IPS-15b (cell line): Measurements from ENCODE around the gene GADL1.

Experiments
- H3K27me3 ChIP-seq: one replicate; pipeline ENCODE4 v1.6.1; 2013; ENCODE audit warnings: low read length; ENCODE audit not compliant: control insufficient read depth, insufficient read depth
- H3K36me3 ChIP-seq: one replicate; pipeline ENCODE4 v1.6.1; 2013; ENCODE audit warnings: low read length; ENCODE audit not compliant: control insufficient read depth, insufficient read depth
- H3K4me1 ChIP-seq: one replicate; pipeline ENCODE4 v1.6.1; 2013; ENCODE audit warnings: mild to moderate bottlenecking, low read length; ENCODE audit not compliant: control insufficient read depth, insufficient read depth
- H3K4me3 ChIP-seq: one replicate; pipeline ENCODE4 v1.5.1; 2013; ENCODE audit warnings: low read depth, low read length
- H3K9ac ChIP-seq: one replicate; pipeline ENCODE4 v1.6.1; 2013; ENCODE audit warnings: low read depth, mild to moderate bottlenecking, low read length
- H3K9me3 ChIP-seq: one replicate; pipeline ENCODE4 v1.6.1; 2013; ENCODE audit warnings: mild to moderate bottlenecking, low read length; ENCODE audit not compliant: control insufficient read depth, insufficient read depth

GADL1 gene

GRCh38 chr3:30687930-30688570, 206.4 kb downstream of the GADL1 start:
- H3K27me3 ChIP-seq: no peaks in the 10 kb centered on the region
- no peaks in the 10 kb centered on the region for H3K4me1 ChIP-seq
- no peak overlapping the region for H3K9ac ChIP-seq
- no peaks in the 10 kb centered on the region for H3K9me3 ChIP-seq
- H3K4me3 ChIP-seq: no peak overlapping the region
- peaks cover 10% of the 10 kb centered on the region for H3K36me3 ChIP-seq

GRCh38 chr3:30686799-30687198, 207.7 kb downstream of the GADL1 start:
- Histone ChIP-seq H3K9ac (no peak overlapping the region), H3K4me3 (no peak overlapping the region), H3K4me1 (no peaks in the 10 kb centered on the region), H3K36me3 (peaks cover 10% of the 10 kb centered on the region), H3K27me3 (no peaks in the 10 kb centered on the region), H3K9me3 (no peaks in the 10 kb centered on the region)

GRCh38 chr3:30686176-30686575, 208.3 kb downstream of the GADL1 start:
- Histone ChIP-seq H3K9me3 (no peaks in the 10 kb centered on the region), H3K4me3 (no peak overlapping the region), H3K9ac (no peak overlapping the region), H3K27me3 (no peaks in the 10 kb centered on the region), H3K36me3 (peaks cover 7% of the 10 kb centered on the region), H3K4me1 (no peaks in the 10 kb centered on the region)

DNA sequence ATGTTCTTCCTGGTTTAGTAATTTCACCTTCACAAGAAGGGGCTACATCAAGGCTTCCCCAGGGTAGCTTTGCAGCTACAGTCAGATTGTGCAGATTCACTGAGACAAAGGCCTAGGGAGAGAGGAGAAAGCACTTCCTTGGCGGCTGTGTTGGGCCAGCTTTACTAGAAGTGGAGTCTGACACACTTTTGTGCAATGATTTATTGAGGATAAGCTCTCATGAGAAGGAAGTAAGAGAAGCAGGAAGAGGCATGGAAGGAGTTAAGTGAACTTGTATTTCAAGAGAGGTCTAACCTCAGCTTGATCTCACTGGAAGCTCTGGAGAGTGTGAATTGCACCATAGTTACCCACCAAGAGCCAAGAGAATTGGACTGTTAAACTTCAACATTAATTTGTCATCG, 209.2 kb downstream of the GADL1 start:
- Histone ChIP-seq H3K4me1 (peaks cover 2% of the 10 kb centered on the region), H3K9ac (no peak overlapping the region), H3K36me3 (peaks cover 2% of the 10 kb centered on the region), H3K4me3 (no peak overlapping the region), H3K27me3 (no peaks in the 10 kb centered on the region), H3K9me3 (no peaks in the 10 kb centered on the region)

DNA sequence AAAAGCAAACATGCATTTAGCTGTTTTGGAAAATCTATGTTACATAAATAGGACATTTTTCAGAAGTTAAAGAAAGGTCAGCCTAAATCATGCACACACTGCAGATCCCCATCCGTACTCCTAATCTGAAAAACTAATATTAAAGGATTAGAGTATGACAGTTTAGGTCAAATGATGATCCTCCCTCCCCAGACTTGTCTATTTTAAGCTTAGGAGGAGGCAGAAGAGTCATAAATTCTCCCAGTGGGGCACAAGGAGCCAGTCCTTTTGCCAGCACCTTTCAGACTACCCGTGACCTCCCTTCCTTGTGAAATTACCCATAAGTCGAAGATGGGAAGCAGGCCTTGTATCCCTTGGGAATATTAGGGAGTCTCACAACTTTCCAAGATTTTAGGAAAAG, 210.1 kb downstream of the GADL1 start:
- Histone ChIP-seq H3K4me3 (no peak overlapping the region), H3K9me3 (no peaks in the 10 kb centered on the region), H3K4me1 (peaks cover 2% of the 10 kb centered on the region), H3K36me3 (no peaks in the 10 kb centered on the region), H3K9ac (no peak overlapping the region), H3K27me3 (no peaks in the 10 kb centered on the region)

DNA sequence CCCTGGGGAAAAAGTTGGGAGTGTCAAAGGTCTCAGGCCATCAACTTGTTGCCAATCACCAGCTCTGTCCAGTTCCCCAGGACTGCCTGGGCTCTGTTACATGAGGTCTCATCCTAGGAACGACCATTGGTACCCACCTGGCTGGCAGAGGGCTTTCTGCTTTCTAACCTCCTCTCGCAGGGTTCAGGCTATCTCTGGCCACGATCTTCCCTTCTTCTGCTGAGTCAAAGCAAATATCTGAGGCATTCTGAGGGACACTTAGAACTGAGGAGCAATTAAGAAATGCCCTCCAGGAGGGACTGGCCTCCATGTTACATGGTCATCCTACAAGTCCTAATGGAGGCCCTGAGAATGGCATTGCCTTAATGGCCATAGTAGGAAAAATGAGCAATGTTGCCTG, 210.7 kb downstream of the GADL1 start:
- peaks cover 2% of the 10 kb centered on the region for H3K4me1 ChIP-seq
- no peaks in the 10 kb centered on the region for H3K9me3 ChIP-seq
- no peaks in the 10 kb centered on the region for H3K36me3 ChIP-seq
- H3K9ac ChIP-seq: no peak overlapping the region
- no peak overlapping the region for H3K4me3 ChIP-seq
- no peaks in the 10 kb centered on the region for H3K27me3 ChIP-seq

DNA sequence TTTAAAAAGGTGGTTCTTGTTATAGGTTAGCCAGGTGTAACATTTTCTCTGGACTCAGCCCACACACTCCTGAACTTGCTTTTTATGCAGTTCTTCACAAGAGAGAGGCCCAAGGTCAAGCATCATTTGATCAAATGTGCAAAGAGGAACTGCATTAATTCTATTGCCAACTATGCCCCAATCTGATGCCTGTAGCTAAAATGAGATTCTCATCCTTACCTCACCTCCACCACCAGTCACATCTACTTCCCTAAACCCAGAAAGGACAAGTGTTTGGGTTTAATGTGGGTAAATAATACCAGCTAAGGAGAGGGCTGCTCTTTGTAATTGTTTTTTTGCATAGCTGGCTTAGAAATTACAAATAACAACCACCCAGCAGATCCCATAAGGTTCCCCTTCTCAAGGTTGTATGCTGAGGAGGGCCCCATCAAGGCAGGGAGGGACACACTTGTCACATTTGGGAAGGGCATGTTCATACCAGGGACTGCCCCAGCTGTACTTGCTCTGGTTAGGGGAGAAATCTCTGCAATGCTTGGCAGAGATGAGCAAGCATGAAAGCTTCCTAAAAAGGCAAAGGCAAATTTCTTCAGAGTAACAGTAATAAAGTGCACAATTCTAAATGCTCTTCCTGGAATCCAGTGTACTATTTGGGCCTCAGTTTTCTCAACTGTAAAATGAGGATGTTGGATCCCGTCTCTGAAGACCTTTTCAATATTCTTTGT, 211.9 kb downstream of the GADL1 start:
- no peak overlapping the region for H3K4me3 ChIP-seq
- H3K27me3 ChIP-seq: no peaks in the 10 kb centered on the region
- no peaks in the 10 kb centered on the region for H3K9me3 ChIP-seq
- peak overlapping the region; percentile 16 for H3K9ac ChIP-seq
- H3K36me3 ChIP-seq: no peaks in the 10 kb centered on the region
- peaks cover 2% of the 10 kb centered on the region for H3K4me1 ChIP-seq

- Histone ChIP-seq H3K27me3 (no peaks in the 10 kb centered on the region), H3K9me3 (no peaks in the 10 kb centered on the region), H3K4me1 (peaks cover 2% of the 10 kb centered on the region), H3K4me3 (no peak overlapping the region), H3K9ac (no peak overlapping the region), H3K36me3 (no peaks in the 10 kb centered on the region)
Measured at GRCh38 chr3:30681649-30682211, 212.7 kb downstream of the GADL1 start.

DNA sequence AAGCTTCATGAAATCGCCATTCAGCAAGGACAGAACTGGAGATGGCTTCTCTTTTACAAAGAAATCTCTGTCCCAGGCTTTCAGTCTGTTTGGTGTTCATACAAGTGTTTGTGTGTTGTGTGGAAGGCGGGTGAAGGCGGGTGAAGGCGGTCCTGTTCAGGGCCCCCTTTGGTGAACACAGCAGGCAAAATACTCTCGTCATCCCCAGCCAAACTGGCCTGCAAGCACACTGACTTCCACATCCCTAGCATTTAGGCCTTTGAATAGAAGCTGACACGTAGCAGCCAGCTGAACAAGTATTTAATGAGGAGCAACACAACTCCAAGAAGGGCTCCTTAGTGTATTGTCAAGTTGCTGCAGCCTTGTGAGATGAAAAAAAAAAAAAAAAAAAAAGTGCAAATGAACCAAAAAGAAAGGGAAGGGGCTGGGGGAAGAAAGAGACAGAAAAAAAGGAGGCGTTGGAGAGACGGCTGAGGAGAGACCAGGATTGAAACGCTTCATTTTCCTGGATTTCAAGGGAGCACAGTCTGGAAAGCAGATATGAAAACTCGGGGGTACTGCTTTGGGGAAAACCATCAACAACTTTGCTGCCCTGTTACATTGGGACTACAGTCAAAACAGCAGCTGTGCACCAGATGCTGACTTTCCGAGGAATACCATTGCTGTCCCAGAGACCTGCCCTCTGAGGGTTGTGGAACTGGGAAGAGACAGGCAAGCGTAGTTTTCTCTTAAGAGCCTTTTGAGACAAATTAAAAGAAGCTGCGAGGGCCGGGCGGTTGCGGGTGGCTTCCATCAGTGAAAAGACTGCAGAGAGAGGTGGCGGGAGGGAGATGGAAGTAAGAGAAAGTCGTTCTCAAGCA, 213.4 kb downstream of the GADL1 start:
- Histone ChIP-seq H3K9ac (no peak overlapping the region), H3K27me3 (no peaks in the 10 kb centered on the region), H3K4me1 (peaks cover 2% of the 10 kb centered on the region), H3K36me3 (no peaks in the 10 kb centered on the region), H3K9me3 (no peaks in the 10 kb centered on the region), H3K4me3 (no peak overlapping the region)

DNA sequence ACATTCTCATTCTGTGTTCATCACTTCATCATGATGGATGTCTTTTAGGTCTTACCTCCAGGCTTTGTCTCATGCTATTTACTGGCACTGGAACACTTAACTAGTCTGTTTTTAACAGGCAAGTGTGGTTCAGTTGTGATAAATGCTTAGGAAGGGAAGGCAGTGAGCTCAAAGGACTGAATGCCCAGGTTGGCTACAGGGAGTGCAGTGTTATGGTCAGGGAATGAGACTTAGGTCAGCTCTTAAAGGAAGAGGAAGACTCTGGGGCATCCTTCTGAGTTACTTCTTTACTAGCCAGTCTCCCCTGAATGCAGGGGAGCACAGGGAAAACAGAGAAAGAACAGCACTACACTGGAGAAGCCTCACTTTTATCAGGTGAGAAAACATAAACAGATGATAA, 215.4 kb downstream of the GADL1 start:
- H3K27me3 ChIP-seq: no peaks in the 10 kb centered on the region
- no peaks in the 10 kb centered on the region for H3K36me3 ChIP-seq
- no peaks in the 10 kb centered on the region for H3K9me3 ChIP-seq
- peaks cover 2% of the 10 kb centered on the region for H3K4me1 ChIP-seq
- no peak overlapping the region for H3K4me3 ChIP-seq
- no peak overlapping the region for H3K9ac ChIP-seq

GRCh38 chr3:30677347-30677685, 217.1 kb downstream of the GADL1 start:
- Histone ChIP-seq H3K27me3 (no peaks in the 10 kb centered on the region), H3K36me3 (peaks cover 1% of the 10 kb centered on the region), H3K9me3 (no peaks in the 10 kb centered on the region), H3K4me3 (no peak overlapping the region), H3K4me1 (peaks cover 2% of the 10 kb centered on the region), H3K9ac (no peak overlapping the region)
